GM18505 (cell line): ENCODE results near the gene CALU.

Source experiments
- ATAC-seq: cut with Tn5 transposase; IDR thresholded peaks from one replicate; pipeline ENCODE4 v1.9.1; 2021; ENCODE audit not compliant: unreplicated experiment
- POLR2A ChIP-seq: IDR thresholded peaks from 4 replicates; pipeline ENCODE4 v1.6.1; 2011; ENCODE audit warnings: borderline replicate concordance; ENCODE audit not compliant: insufficient read depth, insufficient read length; ENCODE audit errors: extremely low read depth

The CALU gene

DNA sequence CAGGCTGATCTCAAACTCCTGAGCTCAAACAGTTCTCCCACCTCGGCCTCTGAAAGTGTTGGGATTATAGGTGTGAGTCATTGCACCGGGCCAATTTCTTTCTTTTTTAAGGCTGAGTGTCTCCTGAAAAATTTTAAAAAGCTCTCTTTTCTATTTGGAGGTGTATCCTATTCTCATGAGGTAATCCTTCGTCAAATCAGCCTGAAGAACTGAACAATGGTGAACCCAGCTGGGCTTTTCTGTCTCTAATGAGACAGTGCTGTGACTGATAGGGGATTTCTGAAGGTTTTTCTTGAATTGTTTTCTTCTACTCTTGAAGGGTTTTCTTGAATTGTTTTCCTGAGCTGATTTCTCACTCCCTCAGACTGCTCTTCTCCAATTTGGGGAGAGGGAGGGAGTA, 30.9 kb upstream of the CALU start:
- ATAC-seq: no peak
- no peak for TF ChIP-seq POLR2A

DNA sequence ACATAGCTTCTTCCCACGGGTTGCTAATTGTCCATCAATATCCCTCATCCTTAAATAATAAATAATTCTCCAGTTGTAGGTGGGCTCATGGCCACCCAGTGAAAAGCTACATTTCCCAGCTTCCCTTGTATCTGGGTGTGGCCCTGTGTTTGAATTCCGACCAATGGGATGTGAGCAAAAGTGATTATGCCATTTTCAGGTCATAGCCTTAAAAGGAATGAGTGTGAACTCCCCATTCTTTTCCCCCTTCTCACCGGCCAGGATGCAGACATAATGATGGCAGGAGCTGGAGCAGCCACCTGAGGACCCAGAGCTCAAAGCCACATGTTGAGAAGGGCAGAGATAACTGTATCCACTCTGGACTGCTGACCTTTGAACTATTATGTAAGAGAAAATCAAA, 30.3 kb upstream of the CALU start:
- no peak for TF ChIP-seq POLR2A
- no peak for ATAC-seq

DNA sequence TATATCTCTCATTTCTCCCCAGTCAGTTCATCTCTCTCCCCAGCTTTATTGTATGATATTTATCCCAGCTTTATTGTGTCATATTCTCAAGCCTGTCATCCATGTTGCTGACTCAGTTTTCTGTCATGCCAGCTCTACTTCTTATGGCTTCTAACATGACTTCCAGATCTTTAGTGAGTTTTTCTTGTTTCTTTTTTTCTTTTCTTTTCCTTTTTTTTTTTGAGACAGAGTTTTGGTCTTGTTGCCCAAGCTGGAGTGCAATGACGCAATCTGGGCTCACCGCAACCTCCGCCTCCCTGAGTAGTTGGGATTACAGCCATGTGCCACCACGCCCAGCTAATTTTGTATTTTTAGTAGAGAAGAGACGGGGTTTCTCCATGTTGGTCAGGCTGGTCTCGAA, 28.7 kb upstream of the CALU start:
- ATAC-seq: no peak
- TF ChIP-seq POLR2A: no peak

DNA sequence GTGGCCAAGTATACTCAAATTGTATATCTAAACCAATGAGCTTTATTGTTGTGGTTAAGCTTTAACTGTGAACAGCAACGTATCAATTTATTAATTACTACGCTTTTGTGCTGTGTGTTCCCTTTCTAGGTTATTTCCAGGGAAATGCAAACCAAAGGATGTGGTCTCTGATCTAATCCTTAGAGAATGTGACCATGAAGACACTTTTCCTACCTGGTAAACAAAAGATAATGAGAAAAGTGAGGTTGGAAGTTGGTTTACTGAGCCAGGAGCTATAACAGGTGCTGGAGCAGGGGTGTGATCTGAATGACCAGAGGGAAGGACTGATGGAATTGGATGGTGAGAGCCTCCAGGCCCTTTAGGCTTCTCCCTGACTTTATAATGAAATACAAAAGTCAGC, 25.4 kb upstream of the CALU start:
- TF ChIP-seq POLR2A: no peak
- ATAC-seq: no peak

DNA sequence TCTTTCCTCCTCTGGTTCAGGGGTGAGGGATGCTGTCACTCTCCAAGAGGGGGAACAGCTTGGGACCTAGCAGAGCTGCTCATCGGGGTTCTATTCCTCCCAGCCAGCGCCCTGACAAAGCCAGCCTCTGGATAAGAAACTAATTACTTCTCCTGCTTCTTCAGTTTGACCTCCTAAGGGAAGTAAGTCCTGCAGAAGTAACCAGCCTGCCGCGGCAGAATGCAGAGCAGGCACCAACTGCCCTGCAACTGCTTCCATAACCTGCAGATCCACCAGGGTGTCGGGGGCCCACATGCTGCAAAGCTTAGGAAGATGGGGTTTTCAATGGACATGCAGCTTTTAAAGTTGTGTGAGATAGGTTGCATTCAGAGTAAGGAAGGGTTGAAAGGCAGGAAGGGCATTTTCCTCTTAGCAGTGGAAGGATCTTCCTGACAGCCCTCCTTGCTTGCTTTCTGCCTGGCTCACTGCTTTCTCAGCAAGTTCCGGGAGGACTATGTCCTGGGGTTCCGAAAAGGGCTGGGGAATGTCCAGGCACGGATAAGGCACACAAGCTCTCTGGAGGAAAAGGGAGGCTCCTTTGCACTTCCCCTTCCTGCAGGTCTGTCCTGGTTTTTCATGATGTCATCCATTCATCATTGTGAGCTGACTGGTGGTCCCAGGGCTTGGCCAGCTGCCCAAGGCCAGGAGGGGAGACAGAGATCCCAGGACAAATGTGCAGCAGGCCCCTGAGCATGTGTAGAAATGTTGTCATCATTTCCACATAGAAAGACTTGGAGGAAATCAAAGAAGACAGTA, 24.3 kb upstream of the CALU start:
- ATAC-seq: no peak
- TF ChIP-seq POLR2A: no peak

DNA sequence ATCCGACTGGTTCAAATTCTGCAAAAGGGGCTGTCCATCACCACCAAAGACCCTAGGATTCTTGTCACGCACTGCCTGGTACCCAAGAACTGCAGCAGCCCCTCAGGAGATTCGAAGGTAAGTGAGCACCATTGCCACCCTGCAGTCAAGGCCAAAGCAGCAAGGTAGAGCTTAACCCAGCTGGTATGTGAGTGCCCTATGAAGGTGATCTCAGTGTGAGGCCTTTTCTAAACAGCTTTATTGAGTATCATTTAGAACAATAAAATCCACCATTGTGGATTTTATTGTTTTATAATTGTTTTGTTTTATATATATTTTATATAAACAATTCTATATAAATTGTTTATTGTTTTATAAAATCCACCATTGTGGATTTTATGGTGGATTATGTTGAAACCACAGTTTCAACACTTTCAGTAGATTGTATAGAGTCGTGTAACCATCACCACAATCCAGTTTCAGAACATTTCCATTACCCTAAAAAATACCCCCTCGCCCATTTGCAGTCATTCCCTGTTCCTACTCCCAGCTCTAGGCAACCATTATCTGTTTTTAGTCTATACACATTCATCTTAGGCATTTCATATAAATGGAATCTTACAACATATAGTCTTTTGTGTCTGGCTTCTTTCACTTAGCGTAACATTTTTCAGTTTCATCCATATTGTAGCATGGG, 20.1 kb upstream of the CALU start:
- ATAC-seq: no peak
- no peak for TF ChIP-seq POLR2A

DNA sequence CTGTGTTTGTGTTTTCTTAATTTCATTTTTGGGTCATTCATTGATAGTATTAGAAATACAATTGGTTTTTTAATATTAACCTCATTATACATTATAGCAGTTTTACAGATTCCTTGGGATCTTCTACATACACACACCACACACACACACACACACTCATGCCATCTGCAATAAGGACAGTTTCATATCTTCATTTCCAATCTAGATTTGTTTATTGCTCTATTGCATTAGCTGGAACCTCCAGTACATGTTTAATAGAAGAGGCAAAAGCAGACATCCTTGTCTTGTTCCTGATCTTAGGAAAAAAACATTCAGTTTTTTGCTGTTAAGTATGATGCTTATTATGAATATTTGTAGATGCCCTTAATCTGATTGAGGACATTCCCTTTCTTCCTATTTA, 17.8 kb upstream of the CALU start:
- ATAC-seq: no peak
- no peak for TF ChIP-seq POLR2A

DNA sequence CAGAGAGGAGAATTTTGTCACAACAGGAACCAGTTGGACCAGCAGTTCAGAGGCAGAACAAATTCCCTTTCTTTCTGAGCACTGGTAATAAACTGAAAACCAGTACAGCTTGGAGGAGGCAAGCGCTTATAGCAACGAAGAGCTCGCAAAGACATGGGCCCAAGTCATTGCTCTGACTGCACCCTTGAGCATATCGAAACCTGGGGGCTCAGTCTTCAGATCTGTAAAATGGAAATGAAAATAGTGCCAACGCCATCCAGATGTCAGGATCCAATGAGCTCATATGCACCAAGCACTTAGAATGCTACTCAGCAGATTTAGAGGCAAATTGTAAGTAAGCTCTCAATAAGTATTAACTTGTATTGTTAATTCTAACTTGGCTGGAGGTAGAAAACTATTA, 14.4 kb upstream of the CALU start:
- no peak for ATAC-seq
- no peak for TF ChIP-seq POLR2A

DNA sequence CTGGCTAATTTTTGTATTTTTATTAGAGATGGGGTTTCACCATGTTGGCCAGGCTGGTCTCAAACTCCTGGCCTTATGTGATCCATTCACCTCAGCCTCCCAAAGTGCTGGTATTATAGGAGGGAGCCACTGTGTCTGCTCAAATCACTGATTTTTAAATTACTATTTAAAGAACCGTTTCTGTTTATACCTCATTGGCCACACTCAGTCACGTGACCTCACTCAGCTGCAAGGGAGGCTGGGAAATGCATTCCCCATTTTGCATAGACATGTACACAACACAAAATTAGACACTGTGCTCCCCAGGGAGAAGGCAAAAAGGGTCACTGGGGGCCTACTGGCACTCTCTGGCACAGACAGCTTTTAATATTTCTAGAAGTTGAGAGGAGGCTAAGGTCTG, 13.6 kb upstream of the CALU start:
- no peak for TF ChIP-seq POLR2A
- no peak for ATAC-seq

DNA sequence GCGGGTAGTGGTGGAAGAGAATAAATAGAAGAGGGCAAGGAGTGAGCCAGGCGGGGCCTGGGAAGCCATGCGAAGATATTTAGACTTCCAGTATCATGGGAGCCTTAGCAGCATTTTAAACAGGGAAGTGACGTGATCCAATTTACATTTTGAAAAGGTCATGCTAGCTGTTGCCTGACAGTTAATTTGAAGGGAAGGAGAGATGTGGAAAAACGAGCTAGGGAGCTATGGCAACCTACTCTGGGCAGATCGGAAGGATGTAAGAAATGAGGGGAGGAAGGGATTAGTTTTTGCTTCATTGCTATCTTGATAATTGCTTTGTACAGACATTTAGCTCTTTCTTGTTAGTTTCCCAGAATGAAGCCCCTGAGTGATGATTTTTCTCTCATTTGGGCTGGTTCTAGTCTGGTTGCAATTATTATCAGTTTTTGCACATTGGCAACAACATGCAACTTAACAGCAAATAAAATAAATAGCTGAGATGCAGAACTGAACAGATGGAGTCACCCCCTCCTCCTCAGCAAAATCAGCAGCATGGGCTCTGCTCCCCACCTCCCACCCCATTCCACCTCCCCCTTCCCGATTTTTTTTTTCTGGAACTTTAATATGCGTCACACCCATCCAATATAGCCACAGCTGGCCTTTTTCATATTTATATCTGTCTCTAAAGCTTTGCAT, 13.0 kb upstream of the CALU start:
- no peak for ATAC-seq
- no peak for TF ChIP-seq POLR2A

DNA sequence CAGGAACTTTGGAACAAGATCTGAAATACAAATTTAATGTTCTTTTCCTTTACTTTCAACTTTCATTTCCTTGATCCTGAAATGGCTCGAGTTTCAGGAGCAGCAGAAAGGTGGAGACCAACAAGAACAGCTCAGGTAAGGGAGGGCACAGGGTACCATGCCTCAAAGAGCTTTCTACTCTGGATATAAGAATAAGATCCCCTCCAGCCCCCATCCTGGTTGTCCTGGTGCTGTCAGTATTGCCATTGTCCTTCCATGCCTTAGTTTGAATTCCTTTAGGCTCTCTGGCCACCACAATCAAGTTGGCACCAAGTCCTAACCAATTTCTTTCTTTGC, 12.5 kb upstream of the CALU start:
- no peak for ATAC-seq
- no peak for TF ChIP-seq POLR2A

DNA sequence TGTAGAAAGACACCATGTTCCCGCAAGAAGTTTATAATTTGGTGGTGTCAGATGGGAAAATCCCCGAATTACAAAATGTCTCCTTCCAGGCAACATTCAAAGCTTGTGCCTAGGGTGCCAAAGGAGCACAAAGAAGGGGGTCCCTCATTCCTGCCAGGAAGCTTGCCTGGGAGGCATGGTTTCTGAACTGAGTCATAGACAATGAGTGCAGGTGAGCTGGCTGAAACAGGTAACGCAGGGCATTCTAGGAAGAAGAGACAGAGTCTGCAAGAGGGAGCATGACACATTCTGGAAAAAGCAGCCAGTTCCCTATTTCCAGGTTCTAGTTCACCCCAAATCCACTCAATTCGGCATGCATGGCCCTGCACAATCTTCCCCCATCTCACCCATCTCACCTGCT, 11.9 kb upstream of the CALU start:
- ATAC-seq: no peak

DNA sequence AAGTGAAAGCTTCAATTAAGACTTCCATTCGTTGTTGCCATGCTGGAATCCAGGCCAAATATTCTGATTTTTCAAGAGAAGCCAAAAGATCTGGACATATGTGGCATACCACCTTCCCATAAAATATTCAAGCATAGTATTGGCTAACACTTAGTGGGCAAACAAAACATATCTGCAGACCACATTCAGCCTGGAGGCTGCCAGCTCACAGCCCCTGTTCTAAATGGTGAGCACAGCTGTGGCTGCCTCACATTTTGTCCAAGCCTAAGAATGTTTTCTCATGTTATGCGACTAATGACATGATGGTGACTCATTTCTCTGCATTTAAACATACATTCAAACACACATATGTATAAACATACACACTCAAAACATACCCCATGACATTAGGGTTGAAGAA, 10.6 kb upstream of the CALU start:
- no peak for TF ChIP-seq POLR2A
- no peak for ATAC-seq

More for the DNA sequence above, 11.9 kb upstream of the CALU start:
- no peak for TF ChIP-seq POLR2A

DNA sequence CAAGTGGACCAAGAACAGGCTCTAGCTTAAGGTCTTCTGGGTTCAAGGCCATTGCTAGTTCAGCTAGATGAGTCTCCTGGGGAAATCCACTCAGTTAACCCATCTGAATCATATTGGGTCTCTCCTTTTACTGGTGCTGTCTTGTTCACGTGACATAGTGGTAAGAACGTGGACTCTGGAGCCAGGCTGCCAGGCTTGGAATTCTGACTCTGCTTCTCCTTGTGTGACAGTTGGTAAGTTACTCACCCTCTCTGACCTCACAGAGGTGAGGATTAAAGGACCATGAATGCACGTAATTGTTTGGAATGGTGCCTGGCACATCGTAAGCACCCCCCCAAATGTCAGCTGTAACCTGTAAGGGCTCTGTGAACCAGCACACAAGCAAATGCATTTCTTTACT, 9.7 kb upstream of the CALU start:
- ATAC-seq: no peak

More for the DNA sequence above, 9.7 kb upstream of the CALU start:
- no peak for TF ChIP-seq POLR2A
